HepG2 (cell line): ENCODE results near the gene CCL23. TPM values are rescaled to one million over a fixed set of nuclear protein-coding genes. Genes with fewer than 3 reads are reported as not detected.
A peak's percentile ranks its signal among the peaks of the same experiment; 100 is the strongest.

Experiments
- ARNTL ChIP-seq: sonication (generic); formaldehyde crosslinking; IDR thresholded peaks from 2 replicates; pipeline ENCODE4 v1.4.0; 2020; ENCODE audit warnings: mild to moderate bottlenecking, missing genetic modification reagents
- ATF2 ChIP-seq: sonication (generic); formaldehyde crosslinking; IDR thresholded peaks from 2 replicates; pipeline ENCODE4 v1.4.0; 2020; ENCODE audit warnings: missing genetic modification reagents
- BCL6 ChIP-seq: IDR thresholded peaks from 2 replicates; pipeline ENCODE4 v1.6.1; 2016; ENCODE audit warnings: missing genetic modification reagents, missing compliant biosample characterization
- MBNL3 ChIP-seq: fragments of 250-450 bp; sonication (Bioruptor Pico); conservative IDR thresholded peaks from 2 replicates; pipeline ENCODE4 v1.8.0; 2022; ENCODE audit warnings: mild to moderate bottlenecking, inconsistent platforms
- MYNN ChIP-seq: sonication (generic); formaldehyde crosslinking; IDR thresholded peaks from 2 replicates; pipeline ENCODE4 v1.4.0; 2020; ENCODE audit warnings: mild to moderate bottlenecking, low read depth, missing genetic modification reagents
- NFE2 ChIP-seq: sonication (generic); formaldehyde crosslinking; IDR thresholded peaks from 2 replicates; pipeline ENCODE4 v1.4.0; 2020; ENCODE audit warnings: missing genetic modification reagents
- PAWR ChIP-seq: sonication (generic); formaldehyde crosslinking; IDR thresholded peaks from 2 replicates; pipeline ENCODE4 v1.4.0; 2020; ENCODE audit warnings: missing genetic modification reagents, mild to moderate bottlenecking, borderline replicate concordance
- RAD21 ChIP-seq: fragments of 450-650 bp; formaldehyde crosslinking; IDR thresholded peaks from 2 replicates; pipeline ENCODE4 v1.5.0; 2020; ENCODE audit warnings: mild to moderate bottlenecking
- SETDB1 ChIP-seq: sonication (generic); formaldehyde crosslinking; IDR thresholded peaks from 2 replicates; pipeline ENCODE4 v1.5.1; 2020; ENCODE audit warnings: missing genetic modification reagents, mild to moderate bottlenecking, borderline replicate concordance
- YY1 ChIP-seq: IDR thresholded peaks from 2 replicates; pipeline ENCODE4 v1.6.1; 2011; ENCODE audit warnings: low read length, low read depth, moderate library complexity, mild to moderate bottlenecking; ENCODE audit not compliant: insufficient read depth, insufficient replicate concordance
- ZBTB33 ChIP-seq: sonication (generic); formaldehyde crosslinking; IDR thresholded peaks from 2 replicates; pipeline ENCODE4 v1.4.0; 2020; ENCODE audit warnings: missing genetic modification reagents
- ZBTB42 ChIP-seq: sonication (generic); formaldehyde crosslinking; IDR thresholded peaks from 2 replicates; pipeline ENCODE4 v1.5.0; 2020; ENCODE audit warnings: mild to moderate bottlenecking, missing genetic modification reagents
- ZBTB7B ChIP-seq: sonication (generic); formaldehyde crosslinking; IDR thresholded peaks from 2 replicates; pipeline ENCODE4 v1.4.0; 2020; ENCODE audit warnings: missing genetic modification reagents
- ZC3H13 ChIP-seq: sonication (generic); formaldehyde crosslinking; IDR thresholded peaks from 2 replicates; pipeline ENCODE4 v1.8.1; 2023; ENCODE audit warnings: mild to moderate bottlenecking, missing genetic modification reagents, moderate library complexity
- ZMAT3 ChIP-seq: sonication (generic); formaldehyde crosslinking; conservative IDR thresholded peaks from 2 replicates; pipeline ENCODE4 v1.7.0; 2021; ENCODE audit warnings: missing genetic modification reagents
- ZNF18 ChIP-seq: sonication (generic); formaldehyde crosslinking; IDR thresholded peaks from 2 replicates; pipeline ENCODE4 v1.8.0; 2022; ENCODE audit warnings: mild to moderate bottlenecking, missing genetic modification reagents; ENCODE audit not compliant: insufficient replicate concordance
- ZNF468 ChIP-seq: sonication (generic); formaldehyde crosslinking; IDR thresholded peaks from 2 replicates; pipeline ENCODE4 v1.8.0; 2022; ENCODE audit warnings: mild to moderate bottlenecking, moderate library complexity, missing genetic modification reagents
- ZNF784 ChIP-seq: sonication (generic); formaldehyde crosslinking; IDR thresholded peaks from 2 replicates; pipeline ENCODE4 v1.5.1; 2020; ENCODE audit warnings: missing genetic modification reagents, mild to moderate bottlenecking, borderline replicate concordance
- polyA plus RNA-seq, 8 experiments: library from polyadenylated mRNA; depleted of rRNA in 3 of 8; stranded (reverse) in 7 of 8; unstranded in 1 of 8; fragments of >200 nt; fragmentation: Illumina TruSeq in 4 of 8; extraction: Trizol in 4 of 8; gene quantifications; 2 replicates each; pipeline versions ENCODE4 v1.2.1 to v1.2.3, GENCODE V29; 2011 to 2016; ENCODE audit warnings: low read depth in 4 of 8, missing spikeins in 1 of 8, mixed read lengths in 1 of 8; ENCODE audit not compliant: insufficient read depth in 1 of 8
- total RNA-seq, 5 experiments: library from RNA; depleted of rRNA; stranded (reverse); fragments of >200 nt; fragmentation: Illumina TruSeq; extraction: Trizol; gene quantifications; 2 replicates each; pipeline ENCODE4 v1.2.3, GENCODE V29; 2016; ENCODE audit warnings: low read depth in 1 of 5
- TF ChIP-seq, protein P1 (sequence below): sonication (generic); formaldehyde crosslinking; IDR thresholded peaks from 2 replicates; pipeline ENCODE4 v1.4.0; 2020; ENCODE audit warnings: missing genetic modification reagents, mild to moderate bottlenecking, borderline replicate concordance
- TF ChIP-seq, protein P2 (sequence below): sonication (generic); formaldehyde crosslinking; IDR thresholded peaks from 2 replicates; pipeline ENCODE4 v1.5.0; 2020; ENCODE audit warnings: missing genetic modification reagents
- TF ChIP-seq, protein P3 (sequence below): sonication (generic); formaldehyde crosslinking; IDR thresholded peaks from 2 replicates; pipeline ENCODE4 v1.4.0; 2020; ENCODE audit warnings: missing genetic modification reagents

Gene CCL23
- total and polyA plus RNA-seq, 2 of the 13 experiments (the other 11 are each of a cell fraction or from before 2014, with no cell fraction given) = not detected

DNA sequence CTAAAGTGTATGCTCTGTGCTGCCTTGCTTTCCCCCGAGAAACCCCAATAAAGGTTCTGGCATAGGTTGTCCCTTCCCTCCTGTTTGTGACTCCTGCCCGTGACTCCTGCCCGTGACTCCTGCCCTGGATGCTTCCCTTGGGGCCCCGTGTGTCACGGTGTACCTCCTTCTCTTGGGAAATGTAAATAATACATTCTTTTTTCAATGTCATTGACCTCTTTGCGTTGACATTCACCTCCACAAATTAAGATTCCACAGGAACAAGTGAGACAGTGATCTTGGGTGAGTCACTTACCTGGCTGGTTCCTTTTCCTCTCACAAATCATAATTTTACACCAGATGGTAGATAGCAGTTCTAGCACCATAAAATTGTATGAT is 17.1 kb downstream of the CCL23 start (continued):
- TF ChIP-seq ZBTB42 (no peak), SETDB1 (no peak), ZNF468 (no peak), ZNF784 (no peak), ZBTB7B (CRISPR knock-in tag) (no peak), ZMAT3 (no peak), ZBTB33 (CRISPR knock-in tag) (0 out of 2 replicates have a peak, but pooled peaks have one; percentile 8), MYNN (CRISPR knock-in tag) (no peak), ZC3H13 (CRISPR knock-in tag) (no peak), ATF2 (CRISPR knock-in tag) (no peak), ARNTL (peak; percentile 66), BCL6 (CRISPR knock-in tag) (peak; percentile 82), ZNF18 (no peak), MBNL3 (CRISPR knock-in tag) (no peak), RAD21 (0 out of 2 replicates have a peak, but pooled peaks have one; percentile 17), PAWR (CRISPR knock-in tag) (no peak), NFE2 (CRISPR knock-in tag) (no peak), YY1 (no peak)
- TF ChIP-seq, protein P1, sequence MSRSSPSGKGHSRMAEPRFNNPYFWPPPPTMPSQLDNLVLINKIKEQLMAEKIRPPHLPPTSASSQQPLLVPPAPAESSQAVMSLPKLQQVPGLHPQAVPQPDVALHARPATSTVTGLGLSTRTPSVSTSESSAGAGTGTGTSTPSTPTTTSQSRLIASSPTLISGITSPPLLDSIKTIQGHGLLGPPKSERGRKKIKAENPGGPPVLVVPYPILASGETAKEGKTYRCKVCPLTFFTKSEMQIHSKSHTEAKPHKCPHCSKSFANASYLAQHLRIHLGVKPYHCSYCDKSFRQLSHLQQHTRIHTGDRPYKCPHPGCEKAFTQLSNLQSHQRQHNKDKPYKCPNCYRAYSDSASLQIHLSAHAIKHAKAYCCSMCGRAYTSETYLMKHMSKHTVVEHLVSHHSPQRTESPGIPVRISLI = peak; percentile 61
- TF ChIP-seq, protein P2, sequence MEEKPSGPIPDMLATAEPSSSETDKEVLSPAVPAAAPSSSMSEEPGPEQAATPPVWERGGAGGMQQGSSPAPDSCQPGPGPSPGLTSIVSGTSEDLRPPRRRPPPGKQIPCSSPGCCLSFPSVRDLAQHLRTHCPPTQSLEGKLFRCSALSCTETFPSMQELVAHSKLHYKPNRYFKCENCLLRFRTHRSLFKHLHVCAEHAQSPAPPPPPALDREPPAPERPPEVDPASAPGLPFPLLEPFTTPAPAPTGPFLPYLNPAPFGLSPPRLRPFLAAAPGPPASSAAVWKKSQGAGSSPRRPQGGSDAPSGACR (CRISPR knock-in tag) = peak; percentile 53; the same call in 1 of the 2 replicates
- TF ChIP-seq, protein P3, sequence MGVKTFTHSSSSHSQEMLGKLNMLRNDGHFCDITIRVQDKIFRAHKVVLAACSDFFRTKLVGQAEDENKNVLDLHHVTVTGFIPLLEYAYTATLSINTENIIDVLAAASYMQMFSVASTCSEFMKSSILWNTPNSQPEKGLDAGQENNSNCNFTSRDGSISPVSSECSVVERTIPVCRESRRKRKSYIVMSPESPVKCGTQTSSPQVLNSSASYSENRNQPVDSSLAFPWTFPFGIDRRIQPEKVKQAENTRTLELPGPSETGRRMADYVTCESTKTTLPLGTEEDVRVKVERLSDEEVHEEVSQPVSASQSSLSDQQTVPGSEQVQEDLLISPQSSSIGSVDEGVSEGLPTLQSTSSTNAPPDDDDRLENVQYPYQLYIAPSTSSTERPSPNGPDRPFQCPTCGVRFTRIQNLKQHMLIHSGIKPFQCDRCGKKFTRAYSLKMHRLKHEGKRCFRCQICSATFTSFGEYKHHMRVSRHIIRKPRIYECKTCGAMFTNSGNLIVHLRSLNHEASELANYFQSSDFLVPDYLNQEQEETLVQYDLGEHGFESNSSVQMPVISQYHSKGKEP = no peak
